PC-3 (cell line): Measurements from ENCODE around the gene ASF1B. TPM values are rescaled to one million over a fixed set of nuclear protein-coding genes. Genes with fewer than 3 reads are reported as not detected.

Source experiments
- ATAC-seq: fragments of 200-7000 bp; cut with Tn5 transposase; 2 replicates; pipeline ENCODE4 v1.9.1; 2020; ENCODE audit warnings: mild to moderate bottlenecking, moderate library complexity
- BruUV-seq: library from RNA; stranded (reverse); fragments of 400-500 nt; replicated peaks from 2 replicates; lab custom pipeline; 2021; lab: Mats Ljungman, UMichigan
- CTCF ChIA-PET: fragments of 300-600 bp; sonication (Branson Sonifier 250); formaldehyde crosslinking; loops from one replicate; lab custom pipeline; 2022; ENCODE audit warnings: antibody characterized with exemption; lab: Charles Lee
- POLR2A ChIA-PET: fragments of 300-600 bp; sonication (Branson Sonifier 250); formaldehyde crosslinking; loops from one replicate; lab custom pipeline; 2022; ENCODE audit warnings: antibody characterized with exemption; ENCODE audit not compliant: unreplicated experiment; lab: Charles Lee
- DNase-seq: peaks from one replicate; pipeline ENCODE4 v3.0.0-alpha.2; 2015
- H2AFZ ChIP-seq: fragments of 300-600 bp; sonication (generic); 2 replicates; pipeline ENCODE4 v1.6.0; 2016; ENCODE audit warnings: antibody characterized with exemption, low read length
- H3F3A ChIP-seq: fragments of 300-600 bp; sonication (generic); one replicate; pipeline ENCODE4 v1.6.0; 2017; ENCODE audit warnings: antibody characterized with exemption, low read length, control low read depth, mild to moderate bottlenecking; ENCODE audit not compliant: unreplicated experiment
- H3K27ac ChIP-seq: fragments of 300-600 bp; sonication (generic); 2 replicates; pipeline ENCODE4 v1.5.1; 2016; ENCODE audit warnings: mild to moderate bottlenecking, low read length
- H3K27me3 ChIP-seq: fragments of 300-600 bp; sonication (generic); 2 replicates; pipeline ENCODE4 v1.6.1; 2016; ENCODE audit warnings: low read length, mixed read lengths
- H3K36me3 ChIP-seq: fragments of 300-600 bp; sonication (generic); 2 replicates; pipeline ENCODE4 v1.6.1; 2016; ENCODE audit warnings: low read depth, mixed run types, low read length, mixed read lengths
- H3K4me1 ChIP-seq: fragments of 300-600 bp; sonication (generic); 2 replicates; pipeline ENCODE4 v1.5.1; 2016; ENCODE audit warnings: low read length; ENCODE audit not compliant: insufficient read depth
- H3K4me2 ChIP-seq: fragments of 300-600 bp; sonication (generic); 2 replicates; pipeline ENCODE4 v1.6.0; 2016; ENCODE audit warnings: low read length
- H3K4me3 ChIP-seq: fragments of 300-600 bp; sonication (generic); 2 replicates; pipeline ENCODE4 v1.5.1; 2016; ENCODE audit warnings: mild to moderate bottlenecking, low read length, mixed read lengths
- H3K79me2 ChIP-seq: fragments of 300-600 bp; sonication (generic); 2 replicates; pipeline ENCODE4 v1.6.1; 2017; ENCODE audit warnings: low read length, mixed read lengths
- H3K9ac ChIP-seq: fragments of 300-600 bp; sonication (generic); 2 replicates; pipeline ENCODE4 v1.6.0; 2016; ENCODE audit warnings: mild to moderate bottlenecking, low read length
- H3K9me2 ChIP-seq: fragments of 300-600 bp; sonication (generic); replicated peaks from 2 replicates; pipeline ENCODE4 v1.6.1; 2016; ENCODE audit warnings: mixed run types, low read length, mixed read lengths
- H3K9me3 ChIP-seq: fragments of 300-600 bp; sonication (generic); 2 replicates; pipeline ENCODE4 v1.6.1; 2016; ENCODE audit warnings: low read length, mixed read lengths
- H4K20me1 ChIP-seq: fragments of 300-600 bp; sonication (generic); 2 replicates; pipeline ENCODE4 v1.6.1; 2016; ENCODE audit warnings: low read length, mixed read lengths
- EZH2 ChIP-seq: fragments of 300-600 bp; sonication (generic); IDR thresholded peaks from one replicate; pipeline ENCODE4 v1.6.1; 2017; ENCODE audit warnings: antibody characterized with exemption, mild to moderate bottlenecking, low read length; ENCODE audit not compliant: unreplicated experiment
- EZH2phosphoT487 ChIP-seq: fragments of 300-600 bp; sonication (generic); IDR thresholded peaks from 2 replicates; pipeline ENCODE4 v1.6.1; 2018; ENCODE audit warnings: mild to moderate bottlenecking, antibody characterized with exemption, low read length, borderline replicate concordance
- intact Hi-C: fragments of 100-400 bp; cut with micrococcal nuclease; formaldehyde crosslinking; loops from 2 replicates; pipeline ENCODE4 v1.9.0; 2023
- total RNA-seq: library from RNA; depleted of rRNA; stranded (reverse); fragments of >200 nt; gene quantifications from 2 replicates; pipeline ENCODE4 v1.2.3, GENCODE V29; 2014
- TF ChIP-seq, protein P1 (sequence below): fragments of 300-600 bp; sonication (generic); conservative IDR thresholded peaks from 2 replicates; pipeline ENCODE4 v1.5.1; 2017; ENCODE audit warnings: antibody characterized with exemption, low read depth, mild to moderate bottlenecking, low read length

Gene ASF1B
- total RNA-seq, 1 experiment from 2014 or later, result 84.7 TPM

DNA sequence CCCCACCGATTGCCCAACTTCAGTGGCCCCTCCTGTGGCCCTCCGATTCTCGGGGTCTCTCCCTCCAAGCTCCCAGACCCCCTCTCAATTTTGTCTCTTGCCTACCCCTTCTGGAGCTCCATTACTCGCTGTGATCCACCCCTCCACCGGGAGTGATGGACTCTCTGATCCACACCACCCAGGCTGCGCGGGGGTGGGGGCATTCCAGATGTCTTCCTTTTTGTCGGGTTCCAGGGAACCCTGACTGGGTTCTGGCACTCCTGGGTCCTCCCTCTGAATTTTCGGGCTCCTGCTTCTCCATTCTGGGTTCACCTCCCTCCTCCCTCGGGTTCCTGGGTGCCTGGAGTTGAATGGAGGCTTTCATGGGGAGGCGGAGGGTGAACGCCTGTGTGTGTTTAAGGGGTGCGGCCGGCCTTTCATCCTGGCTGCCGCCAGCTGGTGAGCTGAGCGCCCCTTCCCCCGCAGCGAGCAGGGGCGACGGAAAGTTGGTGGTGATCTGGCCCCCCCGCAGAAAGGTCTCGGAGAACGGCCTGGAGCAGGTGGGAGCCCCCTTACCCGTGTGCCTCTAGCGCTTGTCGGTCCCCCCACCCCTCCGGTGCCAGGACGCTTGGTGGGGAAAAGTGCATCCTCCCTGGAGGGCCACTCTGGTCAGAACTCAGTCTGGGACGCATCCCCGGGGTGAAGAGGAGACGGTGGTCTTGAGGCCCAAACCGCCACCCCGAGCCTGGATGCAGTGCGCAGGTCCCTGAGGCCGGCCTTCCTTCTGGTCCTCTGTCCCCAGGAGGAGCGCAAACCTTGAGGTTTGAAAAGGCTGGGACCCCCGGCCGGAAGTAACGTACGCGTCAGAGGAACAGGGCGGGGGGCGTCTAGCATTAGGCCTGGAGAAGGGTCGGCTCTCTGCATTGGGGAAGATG is 62.2 kb downstream of the ASF1B start:
- Histone ChIP-seq H4K20me1 (no peaks in the 10 kb centered on the region), H3F3A (no peaks in the 10 kb centered on the region), H2AFZ (peak overlapping the region; percentile 90), H3K9ac (peak overlapping the region; percentile 38), H3K36me3 (no peaks in the 10 kb centered on the region), H3K79me2 (peaks cover 13% of the 10 kb centered on the region; the same call in 1 of the 2 replicates), H3K9me3 (no peaks in the 10 kb centered on the region), H3K4me2 (peak overlapping the region; percentile 93), H3K27ac (no peak overlapping the region), H3K27me3 (no peaks in the 10 kb centered on the region), H3K9me2 (no peaks in the 10 kb centered on the region), H3K4me3 (peak overlapping the region; percentile 74), H3K4me1 (peaks cover 19% of the 10 kb centered on the region)
- intact Hi-C loops, result loop anchor here (1.0 to 10.0 kb wide), 4 partner anchors 63 to 289 kb away; no protein-coding TSS in a partner anchor
- peak; percentile 20 for ATAC-seq
- ChIA-PET CTCF (interaction anchor here (0.5 to 0.6 kb wide), 2 partner anchors 16 to 38 kb away, joined by 3 read pairs; no protein-coding TSS in a partner anchor), POLR2A (interaction anchor here (0.6 kb wide), 1 partner anchor 433 kb away, joined by 29 read pairs; no protein-coding TSS in a partner anchor)
- peak; percentile 46 for DNase-seq
- TSS peak; percentile 56 for BruUV-seq
- TF ChIP-seq, protein P1, sequence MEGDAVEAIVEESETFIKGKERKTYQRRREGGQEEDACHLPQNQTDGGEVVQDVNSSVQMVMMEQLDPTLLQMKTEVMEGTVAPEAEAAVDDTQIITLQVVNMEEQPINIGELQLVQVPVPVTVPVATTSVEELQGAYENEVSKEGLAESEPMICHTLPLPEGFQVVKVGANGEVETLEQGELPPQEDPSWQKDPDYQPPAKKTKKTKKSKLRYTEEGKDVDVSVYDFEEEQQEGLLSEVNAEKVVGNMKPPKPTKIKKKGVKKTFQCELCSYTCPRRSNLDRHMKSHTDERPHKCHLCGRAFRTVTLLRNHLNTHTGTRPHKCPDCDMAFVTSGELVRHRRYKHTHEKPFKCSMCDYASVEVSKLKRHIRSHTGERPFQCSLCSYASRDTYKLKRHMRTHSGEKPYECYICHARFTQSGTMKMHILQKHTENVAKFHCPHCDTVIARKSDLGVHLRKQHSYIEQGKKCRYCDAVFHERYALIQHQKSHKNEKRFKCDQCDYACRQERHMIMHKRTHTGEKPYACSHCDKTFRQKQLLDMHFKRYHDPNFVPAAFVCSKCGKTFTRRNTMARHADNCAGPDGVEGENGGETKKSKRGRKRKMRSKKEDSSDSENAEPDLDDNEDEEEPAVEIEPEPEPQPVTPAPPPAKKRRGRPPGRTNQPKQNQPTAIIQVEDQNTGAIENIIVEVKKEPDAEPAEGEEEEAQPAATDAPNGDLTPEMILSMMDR, result no peak
- TF ChIP-seq EZH2phosphoT487, result no peak

DNA sequence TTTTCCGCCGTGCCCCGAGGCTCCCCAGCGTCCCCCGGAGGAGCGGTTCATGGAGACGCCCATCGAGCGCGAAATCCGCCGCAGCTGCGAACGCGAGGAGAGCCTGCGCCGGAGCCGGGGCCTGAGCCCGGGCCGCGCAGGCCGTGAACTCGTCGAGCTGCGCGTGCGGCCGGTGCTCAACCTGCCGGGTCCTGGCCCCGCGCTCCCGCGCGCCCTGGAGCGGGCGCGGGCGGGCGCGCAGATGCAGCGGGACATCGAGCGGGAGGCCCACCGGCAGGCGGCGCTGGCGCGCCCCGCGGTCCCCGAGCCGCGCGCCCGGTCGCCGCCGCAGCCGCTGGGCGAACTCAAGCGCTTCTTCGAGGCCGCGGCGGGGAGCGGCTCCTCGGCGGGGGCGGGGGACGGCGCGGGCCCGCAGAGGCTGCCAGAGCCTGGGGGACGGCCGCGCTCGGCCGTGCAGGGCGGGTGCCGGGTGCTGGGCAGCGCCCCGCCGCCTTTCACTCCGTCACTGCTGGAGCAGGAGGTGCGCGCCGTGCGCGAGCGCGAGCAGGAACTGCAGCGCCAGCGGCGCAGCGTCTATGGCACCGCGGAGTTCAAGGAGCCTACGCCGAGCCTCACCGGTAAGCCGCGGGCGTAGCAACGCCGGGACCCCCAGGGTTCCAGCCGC is 63.0 kb downstream of the ASF1B start:
- DNase-seq (peak; percentile 80), ATAC-seq (peak; percentile 56)
- Histone ChIP-seq H3K4me1 (peaks cover 19% of the 10 kb centered on the region), H3K4me2 (peak overlapping the region; percentile 98), H3K79me2 (peaks cover 13% of the 10 kb centered on the region; the same call in 1 of the 2 replicates), H3K9ac (peak overlapping the region; percentile 38), H3K9me3 (no peaks in the 10 kb centered on the region), H3K27ac (no peak overlapping the region), H3K36me3 (no peaks in the 10 kb centered on the region), H2AFZ (peak overlapping the region; percentile 95), H4K20me1 (no peaks in the 10 kb centered on the region), H3K9me2 (no peaks in the 10 kb centered on the region), H3F3A (no peaks in the 10 kb centered on the region), H3K4me3 (peak overlapping the region; percentile 77), H3K27me3 (no peaks in the 10 kb centered on the region)
- BruUV-seq, result no TSS peak
- CTCF ChIA-PET, result interaction anchor here (0.5 to 1.1 kb wide), 3 partner anchors 9 to 393 kb away, joined by 3 to 7 read pairs (median 5); no protein-coding TSS in a partner anchor
- POLR2A ChIA-PET, result no interaction called here
- TF ChIP-seq, protein P1, result 0 out of 2 replicates have a peak, but pooled peaks have one; percentile 27
- no peak for TF ChIP-seq EZH2
- intact Hi-C loops, result loop anchor here (1.0 to 10.0 kb wide), 3 partner anchors 64 to 289 kb away; no protein-coding TSS in a partner anchor
